Caki2 (cell line): ENCODE measurements around the gene CD72. TPM values are rescaled to one million over a fixed set of nuclear protein-coding genes. Genes with fewer than 3 reads are reported as not detected.

Source experiments
- DNase-seq: peaks from one replicate; pipeline ENCODE4 v3.0.0-alpha.2; 2015; ENCODE audit warnings: low read depth
- in situ Hi-C: cut with HindIII; loops from 2 replicates; pipeline ENCODE4 v1.10.0; 2016; ENCODE audit warnings: low sequenced_read_pairs, low pct_unique_long_range_greater_than_20kb, mixed read lengths
- total RNA-seq: library from RNA; depleted of rRNA; stranded (reverse); fragments of >200 nt; shearing (Covaris generic); gene quantifications from 2 replicates; pipeline ENCODE4 v1.2.3, GENCODE V29; 2014; ENCODE audit warnings: low replicate concordance; rRNA removed

The CD72 gene
- total RNA-seq, 1 experiment from 2014 or later, result 0.68 TPM

GRCh38 chr9:35569206-35569605 is 49.0 kb downstream of the CD72 start:
- DNase-seq, result no peak
- in situ Hi-C loops, result no loop called here

GRCh38 chr9:35568196-35568595 is 50.0 kb downstream of the CD72 start:
- no peak for DNase-seq

GRCh38 chr9:35566417-35566816 is 51.8 kb downstream of the CD72 start:
- no peak for DNase-seq
- in situ Hi-C loops, result no loop called here

More at GRCh38 chr9:35568196-35568595, 50.0 kb downstream of the CD72 start:
- in situ Hi-C loops, result no loop called here

- DNase-seq, result no peak
- in situ Hi-C loops, result no loop called here
These were observed 53.6 kb downstream of the CD72 start for GRCh38 chr9:35564658-35565061.

- in situ Hi-C loops, result no loop called here
These were observed 54.4 kb downstream of the CD72 start for GRCh38 chr9:35563791-35564197.

GRCh38 chr9:35562895-35563780 is 55.1 kb downstream of the CD72 start:
- in situ Hi-C loops, result no loop called here
- DNase-seq, result no peak

More at GRCh38 chr9:35563791-35564197, 54.4 kb downstream of the CD72 start:
- DNase-seq, result no peak

GRCh38 chr9:35561468-35562261 is 56.5 kb downstream of the CD72 start:
- in situ Hi-C loops, result no loop called here
- DNase-seq, result no peak

- DNase-seq, result no peak
- in situ Hi-C loops, result no loop called here
These were observed 57.4 kb downstream of the CD72 start for GRCh38 chr9:35560625-35561337.

Other genes starting within 250 kb of the CD72 start
- 6.1 and 8.2 TPM in 2 replicates for gene RUSC2, start 128.3 kb downstream of the CD72 start, total RNA-seq
- gene TESK1, start 13.2 kb downstream of the CD72 start, total RNA-seq, result 2.9 and 3.0 TPM in 2 replicates
- gene SIT1, start 32.5 kb upstream of the CD72 start, total RNA-seq, result not detected in 2 replicates
- 4,579 and 6,436 TPM in 2 replicates for gene RMRP, start 39.6 kb upstream of the CD72 start, total RNA-seq
- gene CCDC107, start 39.9 kb upstream of the CD72 start, total RNA-seq, result 3.5 and 19.6 TPM in 2 replicates
- 7.8 and 10.4 TPM in 2 replicates for gene ARHGEF39, start 46.8 kb upstream of the CD72 start, total RNA-seq
- 0.30 and 11.6 TPM in 2 replicates for gene CA9, start 55.5 kb upstream of the CD72 start, total RNA-seq
- 2.4 and 7.8 TPM in 2 replicates for gene TPM2, start 71.5 kb upstream of the CD72 start, total RNA-seq
- gene TLN1, start 113.8 kb upstream of the CD72 start, total RNA-seq, result 106 and 122 TPM in 2 replicates
- gene CREB3, start 114.3 kb upstream of the CD72 start, total RNA-seq, result 53.3 and 55.1 TPM in 2 replicates
- gene GBA2, start 130.8 kb upstream of the CD72 start, total RNA-seq, result 17.7 and 24.7 TPM in 2 replicates
- gene RGP1, start 130.9 kb upstream of the CD72 start, total RNA-seq, result 5.7 and 7.4 TPM in 2 replicates
- gene MSMP, start 135.9 kb upstream of the CD72 start, total RNA-seq, result not detected in 2 replicates
- 2.0 TPM in 1 of 2 replicates, not detected in the other for gene NPR2, start 173.2 kb upstream of the CD72 start, total RNA-seq
- gene SPAG8, start 193.8 kb upstream of the CD72 start, total RNA-seq, result 0.24 TPM in 1 of 2 replicates, not detected in the other
- gene HINT2, start 196.6 kb upstream of the CD72 start, total RNA-seq, result 21.5 and 75.0 TPM in 2 replicates
- not detected in 2 replicates for gene FAM221B, start 210.3 kb upstream of the CD72 start, total RNA-seq
- 0.38 and 1.5 TPM in 2 replicates for gene TMEM8B, start 210.8 kb upstream of the CD72 start, total RNA-seq